NAMALWA (cell line): ENCODE measurements around the gene KRTAP9-8.
"Not testable (repeated sequence)": the region's sequence is repeated elsewhere in the genome, so short reads cannot be mapped to it uniquely, and the experiment has no call there.

ENCODE experiments used
- DNase-seq: peaks from one replicate; pipeline ENCODE4 v3.0.0-alpha.2; 2015; ENCODE audit warnings: low spot score

The KRTAP9-8 gene

GRCh38 chr17:41237949-41238437 lies at the start of gene KRTAP9-8:
TSS of gene KRTAP9-8 (plus strand) at chr17:41237999. CDS start at chr17:41238052, 53 bp downstream.
- not testable (repeated sequence) for DNase-seq

GRCh38 chr17:41189837-41190318 lies 47.9 kb upstream of the KRTAP9-8 start, which contains the start of gene KRTAP9-1:
TSS of gene KRTAP9-1 (plus strand) at chr17:41189887. CDS start at chr17:41189887, 0 bp downstream.
- DNase-seq: not testable (repeated sequence)

- no peak for DNase-seq
These were observed 47.5 kb upstream of the KRTAP9-8 start for GRCh38 chr17:41190328-41190727.

- DNase-seq: peak; percentile 3
These were observed 41.7 kb upstream of the KRTAP9-8 start for GRCh38 chr17:41196068-41196467.

- no peak for DNase-seq
These were observed 38.2 kb upstream of the KRTAP9-8 start for GRCh38 chr17:41199421-41200078.

- DNase-seq: peak; percentile 26
These were observed 25.8 kb upstream of the KRTAP9-8 start for GRCh38 chr17:41211845-41212466.

- DNase-seq: no peak
These were observed 25.2 kb upstream of the KRTAP9-8 start for GRCh38 chr17:41212524-41213169.

GRCh38 chr17:41215681-41216080 lies 22.1 kb upstream of the KRTAP9-8 start:
- DNase-seq: no peak

GRCh38 chr17:41223821-41224220 lies 14.0 kb upstream of the KRTAP9-8 start:
- DNase-seq: no peak

- no peak for DNase-seq
These were observed 11.7 kb upstream of the KRTAP9-8 start for GRCh38 chr17:41226051-41226450.

GRCh38 chr17:41226598-41227095 lies 11.2 kb upstream of the KRTAP9-8 start, which contains the start of gene KRTAP9-2:
TSS of gene KRTAP9-2 (plus strand) at chr17:41226648. CDS start at chr17:41226655, 7 bp downstream.
- not testable (repeated sequence) for DNase-seq

GRCh38 chr17:41230094-41230493 lies 7.7 kb upstream of the KRTAP9-8 start:
- DNase-seq: no peak

GRCh38 chr17:41231731-41232130 lies 6.1 kb upstream of the KRTAP9-8 start:
- no peak for DNase-seq

GRCh38 chr17:41232399-41233105 lies 5.2 kb upstream of the KRTAP9-8 start, which contains the start of gene KRTAP9-3:
TSS of gene KRTAP9-3 (plus strand) at chr17:41232449. CDS start at chr17:41232502, 53 bp downstream.
- DNase-seq: not testable (repeated sequence)

GRCh38 chr17:41237116-41237515 lies 683 bp upstream of the KRTAP9-8 start:
- DNase-seq: not testable (repeated sequence)

- DNase-seq: not testable (repeated sequence)
These were observed 9.4 kb downstream of the KRTAP9-8 start for GRCh38 chr17:41246995-41247787.

- DNase-seq: not testable (repeated sequence)
These were observed 11.9 kb downstream of the KRTAP9-8 start, which contains the start of gene KRTAP9-4 for GRCh38 chr17:41249637-41250240. TSS of gene KRTAP9-4 (plus strand) at chr17:41249687. CDS start at chr17:41249721, 34 bp downstream.

- DNase-seq: no peak
These were observed 13.5 kb downstream of the KRTAP9-8 start for GRCh38 chr17:41251261-41251660.

GRCh38 chr17:41254861-41255260 lies 17.1 kb downstream of the KRTAP9-8 start:
- DNase-seq: no peak
